HG03280 (cell line): ENCODE data around the gene NRXN2.

ENCODE experiments used
- ATAC-seq: cut with Tn5 transposase; IDR thresholded peaks from one replicate; pipeline ENCODE4 v1.9.1; 2021; ENCODE audit warnings: mild to moderate bottlenecking, moderate library complexity; ENCODE audit not compliant: unreplicated experiment

NRXN2 gene

DNA sequence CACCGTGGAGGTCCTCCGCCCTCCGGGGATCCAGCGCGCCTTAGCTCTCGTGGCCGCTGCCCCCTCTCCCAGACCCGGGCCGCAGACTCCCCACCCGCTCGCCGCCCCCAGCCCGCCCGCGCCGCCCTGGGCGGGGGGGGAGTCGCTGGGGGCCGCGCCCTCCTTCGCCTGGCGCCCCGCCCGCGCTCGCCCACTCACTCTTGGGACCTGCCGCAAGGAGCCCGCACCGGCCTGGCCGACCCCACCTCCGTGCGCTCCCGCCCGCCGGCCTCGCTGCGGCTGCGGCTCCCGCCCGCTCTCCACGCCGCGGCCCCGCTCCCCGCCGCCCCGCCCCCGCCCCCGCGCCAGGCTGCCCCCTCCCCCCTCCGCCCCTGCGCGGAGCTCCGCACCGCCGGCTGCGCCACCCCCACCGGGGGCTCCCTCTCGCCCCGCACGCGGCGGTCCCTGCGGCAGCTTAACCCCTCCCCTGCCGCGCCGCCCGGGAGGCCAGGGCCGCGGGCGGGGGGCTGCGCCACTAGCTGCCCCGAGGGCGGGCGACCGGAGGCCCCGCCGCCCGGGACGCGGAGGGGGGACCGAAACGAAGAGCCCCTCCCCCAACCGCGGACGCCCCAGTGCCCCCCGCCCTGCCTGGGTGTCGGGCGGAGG lies 21.7 kb upstream of the NRXN2 start:
- ATAC-seq = no peak

DNA sequence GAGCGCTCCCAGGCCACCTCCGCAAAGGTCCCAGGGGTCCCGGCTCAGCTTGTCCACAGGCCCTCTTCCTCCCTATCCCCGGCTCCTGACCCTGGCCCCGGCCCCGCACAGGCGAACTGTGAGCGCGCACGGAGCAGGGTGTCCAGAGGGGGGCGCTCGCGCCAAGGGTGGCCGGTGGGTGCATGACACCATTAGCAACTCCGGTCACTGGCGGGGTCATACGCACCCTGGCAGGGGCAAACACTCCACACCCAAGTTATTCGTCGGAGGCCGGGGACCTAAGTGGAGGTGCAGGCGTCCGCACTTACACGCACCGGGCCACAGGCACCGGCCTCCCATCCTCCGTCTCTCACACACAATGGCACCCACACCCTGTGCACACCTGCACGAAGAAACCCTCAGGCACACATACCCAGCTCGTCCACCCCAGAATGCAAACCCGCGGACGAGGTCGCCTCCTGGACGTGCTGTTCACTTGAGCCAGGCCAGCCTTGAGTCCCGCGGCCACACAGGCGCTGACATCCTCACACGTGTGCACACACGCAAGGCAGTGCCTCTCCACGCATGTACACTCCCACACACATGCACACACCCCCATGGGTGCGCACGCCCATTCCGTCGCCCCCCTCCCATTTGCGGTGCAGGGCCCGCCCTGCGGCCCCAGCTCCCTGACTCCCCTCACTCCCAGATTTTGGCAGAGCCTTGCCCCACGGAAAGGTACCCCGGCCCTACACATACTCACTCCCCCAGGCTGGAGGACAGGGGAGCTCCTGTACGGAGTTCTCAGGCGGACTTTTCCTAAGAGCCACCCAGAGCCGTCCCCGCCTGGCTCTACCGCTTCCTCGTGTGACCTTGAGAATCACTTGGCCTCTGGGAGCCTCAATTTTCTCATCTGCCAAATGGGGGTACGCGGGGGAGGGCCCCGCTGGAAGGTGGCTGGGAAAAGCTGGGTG lies 20.9 kb upstream of the NRXN2 start, which contains the start of gene RASGRP2:
Gene RASGRP2, minus strand, starts transcription at position 552 of the 953 bp plus-strand sequence. CDS start 1,276 bp downstream, outside the sequence.
- ATAC-seq = no peak

DNA sequence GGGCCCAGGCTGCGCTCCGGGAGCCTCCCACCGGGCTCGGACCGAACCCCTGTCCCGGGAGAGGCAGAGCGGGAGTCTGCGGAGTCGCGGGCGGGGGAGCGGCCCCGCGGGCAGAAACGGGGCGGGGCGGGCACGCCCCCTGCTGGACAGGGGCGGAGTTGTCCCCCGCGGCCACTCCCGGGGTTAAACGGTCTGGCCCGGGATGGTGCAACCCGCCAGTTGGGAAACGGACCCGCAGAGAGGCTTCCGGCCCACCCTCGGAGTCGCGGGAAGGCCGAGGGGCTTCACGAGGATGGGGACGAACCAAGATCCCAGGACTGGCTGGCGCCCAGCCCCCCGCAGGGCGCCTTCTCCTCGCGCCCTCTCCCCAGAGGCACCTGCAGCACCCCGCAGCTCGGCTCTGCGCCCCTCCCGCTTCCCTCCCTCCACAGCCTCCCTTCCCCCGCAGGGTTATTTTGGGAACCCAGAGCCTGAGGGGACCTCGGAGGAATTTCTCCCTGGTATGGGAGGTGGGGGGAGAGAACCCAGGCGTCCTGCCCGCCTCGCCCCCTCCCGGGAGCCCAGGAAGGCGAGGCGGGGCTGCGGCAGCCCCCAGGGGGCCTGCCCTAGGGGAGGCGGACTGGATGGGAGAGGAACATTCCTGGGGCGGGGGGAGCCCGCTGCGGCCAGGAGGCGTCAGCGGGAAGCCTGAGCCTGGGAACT lies 20.0 kb upstream of the NRXN2 start:
- ATAC-seq = no peak

DNA sequence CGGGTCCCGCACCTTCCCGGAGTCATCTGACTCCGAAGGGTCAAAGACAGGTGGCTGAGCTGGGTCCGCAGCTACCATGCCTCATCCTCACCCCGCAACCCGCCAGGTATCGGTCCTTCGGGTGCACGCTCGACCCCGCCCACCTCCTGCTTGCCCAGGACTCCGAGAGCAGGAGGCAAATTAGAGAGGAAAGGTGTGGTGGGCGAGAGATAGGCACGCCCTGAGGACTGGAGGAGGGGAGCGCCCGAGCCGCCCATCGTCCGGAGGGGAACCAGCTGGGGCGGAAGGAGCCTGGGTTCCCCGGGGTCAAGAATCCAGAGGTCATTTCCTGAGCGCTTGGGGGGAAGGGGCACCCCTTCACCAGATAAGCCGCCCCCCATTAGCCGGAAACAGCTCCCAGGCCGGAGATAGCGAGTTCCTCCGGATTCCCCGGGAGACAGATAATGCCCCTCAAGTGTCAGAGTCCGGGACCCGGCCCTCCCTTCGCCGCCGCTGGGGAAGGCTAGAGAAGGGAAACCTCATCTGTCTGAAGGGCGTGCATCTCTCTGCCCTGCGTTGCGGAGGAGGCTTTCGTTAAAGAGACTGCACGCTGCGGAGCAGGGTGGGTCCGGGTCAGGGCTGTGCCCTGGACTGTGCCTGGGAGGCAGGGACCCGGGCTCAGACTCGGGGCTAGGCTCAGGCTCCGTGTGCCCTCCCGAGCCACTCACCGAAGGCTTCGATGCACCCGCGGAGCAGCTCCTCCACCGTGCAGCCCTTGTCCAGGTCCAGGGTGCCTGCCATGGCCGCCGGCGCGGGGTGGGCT lies 19.3 kb upstream of the NRXN2 start:
- no peak for ATAC-seq

DNA sequence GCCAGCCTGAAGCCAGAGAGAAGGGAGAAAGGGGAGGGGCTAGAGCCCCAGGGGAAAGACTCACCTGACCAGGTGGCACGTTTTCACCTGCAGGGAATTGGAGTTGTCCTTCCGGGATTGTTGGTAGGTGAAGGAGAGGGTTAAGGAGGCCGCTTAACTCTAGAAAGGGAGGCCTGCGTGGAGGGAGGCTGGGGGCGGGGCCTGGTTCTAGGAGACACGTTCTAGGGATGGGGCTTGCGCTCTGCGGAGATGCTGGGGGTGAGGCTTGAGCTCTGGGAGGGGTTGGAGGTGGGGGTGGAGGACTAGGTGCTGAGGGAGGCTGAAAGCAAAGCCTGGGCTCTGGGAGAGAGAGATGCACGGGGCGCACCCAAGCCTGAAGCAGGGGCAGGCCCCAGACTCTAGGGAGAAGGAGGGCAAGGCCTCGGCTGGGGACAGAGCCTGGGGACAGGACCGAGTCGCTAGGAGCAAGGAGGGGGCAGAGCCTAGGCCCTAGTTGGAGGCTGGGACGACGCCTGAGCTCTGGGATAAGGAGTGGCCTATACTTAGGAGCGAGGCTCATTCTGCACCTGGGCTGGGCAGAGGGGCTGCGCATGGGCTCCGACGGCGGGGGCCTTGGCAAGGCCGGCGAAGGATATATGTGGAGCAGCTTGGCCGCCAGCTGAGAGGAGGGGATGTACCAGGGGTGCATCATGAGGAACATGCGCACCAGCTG lies 18.5 kb upstream of the NRXN2 start:
- ATAC-seq = no peak

DNA sequence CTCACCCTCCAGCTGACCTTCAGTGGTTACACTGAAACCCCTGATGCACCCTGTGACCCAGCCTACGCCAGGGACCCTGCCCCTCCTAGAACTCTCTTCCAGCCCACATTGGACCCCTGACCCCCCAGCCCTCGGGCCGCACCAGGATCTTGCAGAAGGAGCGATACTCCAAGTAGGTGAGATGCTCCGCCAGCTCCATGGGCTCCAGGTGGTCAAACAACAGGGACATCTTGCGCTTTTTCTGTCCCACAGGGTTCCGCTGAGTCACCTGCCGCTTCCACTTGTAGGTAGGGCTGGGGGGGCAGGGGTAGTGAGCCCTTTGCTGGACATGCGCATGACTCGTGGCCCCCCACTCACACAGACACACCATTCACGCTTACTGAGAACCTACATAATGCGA lies 16.9 kb upstream of the NRXN2 start:
- no peak for ATAC-seq

DNA sequence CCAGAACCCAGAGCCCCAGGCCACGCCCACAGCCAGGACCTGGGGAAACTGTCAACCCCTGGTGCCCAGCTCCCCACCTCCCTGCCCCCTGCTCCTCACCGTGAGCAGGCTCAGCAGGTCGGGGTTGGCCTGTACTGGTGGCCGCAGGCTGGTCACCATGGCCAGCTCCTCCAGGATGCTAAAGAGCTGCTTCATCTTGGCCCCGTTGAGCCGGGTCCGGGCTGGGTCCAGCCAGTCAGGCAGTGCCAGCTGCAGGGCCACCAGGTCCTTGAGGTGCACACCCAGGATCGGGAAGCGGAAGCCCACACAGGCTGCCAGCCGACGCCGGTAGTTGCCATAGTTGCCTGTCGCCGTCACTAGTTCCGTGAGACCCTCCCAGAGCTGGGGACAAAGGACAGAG lies 13.7 kb upstream of the NRXN2 start:
- ATAC-seq = no peak

DNA sequence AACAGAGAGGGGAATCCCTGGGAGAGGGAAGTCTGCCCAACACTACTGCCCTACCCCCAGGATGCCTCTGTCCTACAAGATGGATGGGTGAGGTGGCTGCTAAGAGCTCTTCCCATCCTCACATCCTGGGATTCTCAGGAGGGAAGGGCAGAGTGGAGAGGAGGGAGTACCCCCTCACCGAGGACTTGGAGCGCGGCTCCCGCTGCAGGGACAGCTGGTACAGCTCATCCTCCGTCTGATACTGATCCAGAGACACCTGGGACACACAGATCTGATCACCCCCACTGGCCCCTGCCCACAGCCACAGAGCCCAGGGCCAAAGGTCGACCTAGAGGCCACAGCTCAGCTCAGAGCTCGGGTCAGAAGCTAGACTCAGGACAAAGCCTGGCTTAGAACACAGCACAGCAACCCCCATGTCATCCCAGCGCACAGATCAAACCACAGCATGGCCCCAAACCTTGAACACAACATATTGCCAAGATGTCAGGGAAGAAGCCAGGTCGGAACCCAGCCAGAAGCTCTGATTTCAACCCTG lies 12.8 kb upstream of the NRXN2 start:
- ATAC-seq = no peak

DNA sequence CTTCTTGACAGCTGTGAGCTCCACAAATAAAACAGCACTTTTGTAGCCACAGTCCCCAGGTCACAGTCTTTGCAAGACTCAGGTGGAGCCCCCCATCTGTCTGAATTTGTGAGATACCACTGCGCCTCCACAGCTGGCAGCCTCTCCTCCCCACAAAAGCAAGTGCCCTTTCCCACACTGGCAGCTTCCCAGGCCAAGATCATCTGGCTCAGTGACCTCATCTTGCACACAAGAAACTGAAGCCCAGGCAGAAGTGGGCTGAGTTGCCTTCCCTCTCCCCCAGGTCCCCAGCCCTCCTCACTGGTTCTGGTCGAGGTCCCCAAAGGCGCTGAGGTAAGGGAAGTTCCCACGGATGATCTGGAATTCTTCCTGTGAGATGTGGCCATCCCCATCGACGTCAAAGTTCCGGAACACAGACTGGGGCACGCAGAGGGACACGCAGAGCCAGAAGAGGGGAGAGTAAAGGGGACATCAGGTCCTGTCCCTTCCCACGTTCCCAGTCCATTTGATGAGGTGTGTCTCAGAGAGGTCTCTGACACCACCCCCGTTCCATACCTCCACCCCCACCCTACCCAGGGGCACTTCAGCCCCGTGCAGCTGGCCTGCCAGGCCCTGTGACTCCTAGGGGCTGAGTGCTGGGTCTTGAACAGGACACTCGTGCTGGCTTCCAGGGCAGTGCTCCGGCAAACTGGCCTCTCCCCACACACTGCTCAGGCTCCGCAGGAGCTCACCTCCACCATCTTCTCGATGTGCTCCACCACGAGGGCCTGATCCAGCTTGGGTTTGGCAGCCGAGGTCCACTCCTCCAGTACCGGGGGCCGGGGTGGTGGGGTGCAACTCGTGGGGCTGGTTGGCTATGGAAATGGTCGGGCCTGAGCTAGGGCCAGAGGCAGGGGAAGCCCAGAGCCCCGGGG lies 12.1 kb upstream of the NRXN2 start:
- no peak for ATAC-seq

DNA sequence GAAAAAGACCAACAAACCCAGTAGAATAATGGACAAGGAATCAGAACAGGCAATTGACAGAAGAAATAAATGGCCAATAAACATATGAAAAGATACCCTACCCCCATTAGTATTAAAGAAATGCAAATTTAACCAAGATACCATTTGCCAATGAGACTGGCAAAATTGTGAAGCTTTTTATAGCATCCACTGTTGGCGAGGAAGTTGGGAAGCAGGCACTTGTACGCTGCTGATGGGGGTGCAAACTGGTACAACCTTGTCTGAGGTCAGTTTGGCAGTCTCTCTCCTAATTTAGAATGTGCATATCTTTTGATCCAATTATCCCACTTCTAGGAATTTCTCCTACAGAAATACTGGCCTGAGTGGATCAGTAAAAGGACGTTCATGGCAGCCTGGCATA lies 8.6 kb upstream of the NRXN2 start:
- ATAC-seq = no peak

DNA sequence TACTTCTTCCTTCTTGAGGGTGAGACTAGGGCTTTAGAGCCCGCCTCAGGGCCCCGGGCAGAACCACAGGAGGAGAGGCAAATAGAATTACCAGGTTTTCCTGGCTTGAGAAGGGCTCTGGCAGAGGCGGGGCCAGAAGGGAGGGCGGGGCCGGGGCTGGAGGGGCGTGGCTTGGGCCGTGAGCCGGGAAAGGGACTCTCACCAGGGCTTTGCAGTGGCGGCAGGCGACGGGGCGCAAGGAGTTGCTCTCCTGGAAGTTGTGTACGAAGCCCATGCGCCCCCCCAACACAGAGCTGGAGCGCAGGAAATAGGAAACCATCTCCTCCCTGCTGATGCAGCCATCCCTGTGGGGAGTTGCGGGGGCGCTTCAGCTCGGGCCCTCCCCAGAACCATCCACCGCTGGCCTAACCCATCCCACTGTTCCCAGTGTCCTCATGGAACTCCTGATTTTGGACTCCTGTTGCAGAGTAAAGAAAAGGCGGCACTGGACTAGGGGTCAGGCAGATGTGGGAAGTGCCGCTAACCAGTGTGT lies 6.9 kb upstream of the NRXN2 start:
- no peak for ATAC-seq

DNA sequence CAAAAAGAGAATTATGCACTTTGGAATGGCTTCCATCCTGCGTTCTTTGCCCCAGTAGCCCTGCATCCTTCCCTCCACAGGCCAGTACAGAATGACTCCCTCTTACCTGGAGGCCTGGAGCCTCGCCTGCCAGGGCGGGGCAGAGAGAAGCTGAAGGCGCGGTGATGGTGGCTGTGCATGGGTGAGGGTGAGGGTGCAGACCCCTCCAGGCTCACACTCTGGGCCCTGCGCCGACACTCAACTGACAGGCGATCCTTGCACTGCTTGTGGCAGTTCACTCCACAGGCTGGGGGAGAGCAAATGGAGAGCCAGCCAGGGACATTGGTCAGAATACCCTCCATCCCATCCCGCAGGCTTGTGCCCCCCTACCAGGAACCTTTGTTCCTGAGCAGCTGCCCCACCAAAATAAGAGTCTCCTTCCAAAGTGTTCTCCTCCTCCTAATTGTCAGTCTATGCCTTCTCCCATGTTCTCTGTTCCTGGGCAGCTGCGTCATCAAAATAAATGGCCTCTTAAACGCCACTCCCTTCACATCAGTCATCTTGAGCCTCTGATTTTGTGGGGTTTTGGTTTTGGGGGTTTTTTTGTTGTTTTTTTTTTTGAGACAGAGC lies 5.9 kb upstream of the NRXN2 start:
- no peak for ATAC-seq

DNA sequence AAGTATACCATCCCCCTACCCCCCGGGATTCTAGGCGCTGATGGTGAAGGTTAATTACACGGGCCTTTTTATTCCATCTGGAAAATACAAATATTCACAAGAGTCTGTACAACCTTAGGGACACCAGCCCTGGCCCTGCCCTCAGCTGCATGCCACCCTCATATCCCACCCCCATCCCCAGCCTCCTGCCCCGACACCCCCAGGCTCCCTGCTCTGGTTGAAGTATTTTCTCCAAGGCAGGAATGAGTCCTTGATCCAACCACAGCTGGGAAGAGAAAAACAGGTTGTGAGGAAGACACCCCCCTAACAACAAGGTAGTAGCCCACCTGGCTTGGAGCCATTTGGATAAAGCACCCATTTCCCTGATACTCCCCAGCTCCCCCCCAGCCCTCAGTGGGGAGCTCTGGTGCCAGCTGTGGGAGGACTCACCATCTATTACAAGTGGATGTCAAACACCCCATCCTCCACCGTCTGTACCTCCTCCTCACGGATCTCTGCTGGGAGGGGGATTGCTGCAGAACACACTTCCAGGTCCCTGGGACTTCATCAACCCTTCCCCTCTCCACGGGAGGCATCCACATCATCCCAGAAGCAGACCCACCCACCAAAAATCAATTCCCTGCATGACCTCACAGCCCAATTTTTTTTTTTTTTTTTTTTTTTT lies 4.0 kb upstream of the NRXN2 start:
- ATAC-seq = no peak

DNA sequence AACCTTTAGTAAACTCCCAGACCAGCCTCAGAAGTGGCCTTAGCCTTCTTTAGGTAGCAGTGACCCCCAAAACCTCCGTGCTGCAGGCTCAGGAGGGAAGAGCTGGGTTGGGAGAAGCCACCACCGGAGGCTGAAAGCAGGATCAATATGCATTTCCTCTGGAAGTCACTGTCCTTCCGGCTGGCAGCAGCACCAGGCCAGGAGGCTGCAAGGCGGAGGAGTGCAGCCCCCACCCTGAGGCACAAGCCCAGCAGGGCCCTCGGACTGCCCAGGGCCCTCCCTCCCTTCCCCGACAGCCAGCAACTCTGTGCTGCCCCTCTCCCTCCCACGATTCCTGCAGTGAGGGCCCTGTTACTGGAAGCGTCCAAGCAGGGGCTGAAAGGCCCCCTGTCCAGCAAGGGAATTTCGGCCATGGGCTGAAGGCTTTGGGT lies 3.2 kb upstream of the NRXN2 start:
- no peak for ATAC-seq

DNA sequence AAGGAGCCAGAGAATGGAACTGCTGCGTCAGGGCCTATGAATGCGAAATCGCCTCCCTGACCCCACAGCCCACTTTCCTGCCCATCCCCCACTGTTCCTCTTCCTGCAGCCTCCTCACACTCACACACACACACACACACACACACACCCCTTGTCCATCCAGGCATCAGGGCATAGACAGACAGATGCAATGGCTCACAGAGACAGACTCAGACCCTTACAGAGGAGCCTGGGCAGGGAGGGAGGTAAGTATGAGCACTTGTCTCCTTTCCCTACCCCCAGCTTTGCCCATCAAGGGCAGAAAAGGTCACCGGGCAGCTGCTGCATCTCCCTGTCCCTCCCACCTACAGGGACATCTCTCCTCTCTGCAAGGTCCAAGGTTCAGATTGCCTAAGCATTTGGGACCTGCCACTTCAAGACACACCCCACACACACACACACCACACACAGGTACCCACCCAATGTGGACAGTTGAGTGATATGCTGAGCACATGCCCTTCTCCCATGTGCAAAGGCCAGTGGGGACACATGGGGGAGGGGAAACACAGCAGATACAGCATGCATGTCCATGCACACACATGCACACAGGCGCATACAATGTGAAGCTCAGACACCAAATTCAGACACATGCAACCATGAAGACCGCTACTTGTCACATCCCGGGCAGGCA lies 2.0 kb upstream of the NRXN2 start:
- no peak for ATAC-seq

DNA sequence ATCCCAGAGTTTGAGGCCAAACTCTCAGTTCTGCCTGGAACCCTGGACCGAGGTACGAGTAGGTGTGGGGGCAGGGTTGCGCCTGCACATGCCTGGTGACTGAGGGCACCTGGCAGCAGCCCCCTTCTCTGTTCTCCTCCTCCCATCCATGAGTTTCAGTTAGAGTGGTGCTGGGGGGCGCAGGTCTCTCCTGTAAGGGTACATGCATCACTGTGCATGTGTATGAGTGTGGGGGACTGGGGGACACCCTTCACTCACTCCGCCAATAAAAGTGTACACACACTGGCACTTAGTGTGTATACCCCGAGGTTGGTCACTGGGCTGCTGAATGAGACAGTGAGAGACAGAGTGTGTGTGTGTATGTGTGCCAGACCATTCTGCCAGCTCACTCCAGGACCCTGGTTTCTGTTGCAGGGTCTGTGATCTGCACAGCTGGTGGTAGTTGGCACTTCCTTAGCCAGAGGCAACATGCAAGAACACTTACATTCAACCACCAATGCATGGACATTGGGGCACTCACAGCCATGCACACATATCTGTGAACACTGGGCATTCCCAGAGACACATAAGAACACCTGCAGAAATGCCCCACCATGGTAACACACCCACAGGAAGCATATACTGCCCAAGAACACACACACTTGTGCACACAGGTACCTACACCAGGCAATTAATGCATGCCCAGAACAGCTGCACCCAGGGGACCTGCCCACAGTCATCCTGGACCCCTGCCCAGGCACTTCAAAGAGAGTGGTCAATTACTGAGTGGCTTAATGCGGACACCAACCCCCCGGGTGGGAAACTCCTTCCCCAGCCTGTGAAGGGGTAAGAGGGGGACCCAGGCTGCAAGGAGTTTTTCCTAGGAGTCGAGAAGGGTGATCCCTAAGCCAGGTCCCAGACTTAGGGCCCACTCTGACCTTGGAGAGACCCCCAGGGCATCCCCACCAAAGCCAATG lies 1.2 kb upstream of the NRXN2 start:
- no peak for ATAC-seq
